ENCODE measurements around the gene FOS. TPM values are rescaled to one million over a fixed set of nuclear protein-coding genes. Genes with fewer than 3 reads are reported as not detected.

The FOS gene
- total RNA-seq, 2 experiments from 2014 or later, result 49.7 to 53.5 TPM

DNA sequence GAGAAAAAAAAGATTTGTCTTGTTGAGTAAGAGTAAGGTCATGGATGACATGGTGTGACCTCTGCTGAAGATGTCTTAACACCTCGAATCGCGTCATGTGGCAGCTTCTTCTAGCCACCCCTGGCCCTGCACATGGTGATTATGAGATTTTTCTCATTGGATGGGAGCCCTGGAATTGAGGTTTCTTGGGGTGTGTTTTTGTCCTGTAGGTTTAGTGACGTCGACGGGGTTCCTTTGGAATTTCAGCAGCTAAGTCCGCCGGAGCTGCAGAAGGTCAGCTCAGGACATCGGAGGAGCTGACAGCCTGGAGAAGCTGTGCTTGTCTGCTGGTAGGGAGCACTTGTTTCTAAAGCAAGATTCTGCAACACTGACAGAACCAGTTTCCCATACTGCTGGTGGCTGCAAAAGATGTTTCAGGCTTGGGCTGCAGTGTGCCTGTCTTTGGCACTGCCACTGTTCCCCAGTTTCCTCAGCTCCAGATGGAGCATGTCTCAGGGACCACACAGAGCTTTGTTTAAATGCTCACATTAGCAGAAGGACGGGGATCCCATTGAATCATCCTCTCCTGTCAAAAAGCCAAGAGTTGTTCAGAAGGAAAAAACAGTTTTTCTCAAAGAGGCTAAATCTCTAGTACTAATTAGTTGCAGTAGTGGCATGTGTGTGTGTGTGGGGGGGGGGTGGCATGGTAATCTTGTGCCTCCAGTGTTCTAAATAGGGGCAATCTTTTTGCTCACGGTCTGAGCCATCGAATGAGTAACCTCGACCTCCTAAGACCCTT, 5.2 kb upstream of the FOS start:
- Mint-ChIP-seq H3K4me1 (peaks cover 28% of the 10 kb centered on the region), H3K9me3 (no peaks in the 10 kb centered on the region)
- POLR2A ChIA-PET, result interaction anchor here (1.4 kb wide), 1 partner anchor 14 kb away, joined by 8 read pairs; no protein-coding TSS in a partner anchor

DNA sequence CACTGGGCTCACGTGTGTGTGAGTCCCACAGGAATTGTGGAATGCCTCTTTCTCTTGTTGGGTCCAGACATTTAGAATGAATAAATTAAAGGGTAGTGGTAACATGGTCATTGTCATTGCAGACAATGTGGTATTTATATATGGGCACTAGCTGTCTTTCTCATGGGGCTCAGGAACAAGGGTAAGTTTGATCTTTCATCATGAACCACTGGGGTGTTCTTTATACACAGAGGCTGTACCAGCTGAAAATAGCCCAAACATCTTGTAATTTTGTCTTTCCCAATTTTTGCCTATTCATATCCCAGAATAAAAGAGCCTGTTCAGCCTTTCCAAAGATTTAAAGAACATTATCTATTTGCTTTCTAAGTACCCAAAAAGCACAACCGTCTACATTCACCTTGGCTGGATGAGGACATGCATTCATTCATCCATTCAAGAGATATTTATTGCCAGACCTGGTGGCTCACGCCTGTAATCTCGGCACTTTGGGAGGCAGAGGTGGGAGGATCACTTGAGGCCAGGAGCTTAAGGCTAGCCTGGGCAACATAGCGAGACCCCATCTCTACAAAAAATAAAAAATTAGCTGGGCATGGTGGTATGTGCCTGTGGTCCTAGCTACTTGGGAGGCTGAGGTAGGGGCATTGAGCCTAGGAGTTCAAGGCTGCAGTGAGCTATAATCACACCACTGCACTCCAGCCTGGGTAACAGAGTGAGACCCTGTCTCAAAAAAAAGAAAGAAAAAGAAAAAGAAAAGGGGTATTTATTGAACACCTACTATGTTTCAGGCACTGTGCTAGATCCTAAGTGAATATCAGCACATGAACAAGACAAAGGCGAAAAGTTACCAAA, 4.4 kb upstream of the FOS start:
- ChIA-PET CTCF (interaction anchor here (1.4 kb wide), 1 partner anchor 96 kb away, joined by 3 read pairs; no protein-coding TSS in a partner anchor), POLR2A (interaction anchor here (0.6 to 1.4 kb wide), 2 partner anchors 15 to 148 kb away, joined by 3 to 8 read pairs; no protein-coding TSS in a partner anchor)
- DNase-seq, result no peak
- Mint-ChIP-seq H3K9me3 (no peaks in the 10 kb centered on the region), H3K36me3 (ENCODE audit: low read depth) (no peaks in the 10 kb centered on the region), H3K27me3 (peaks cover 63% of the 10 kb centered on the region), H3K4me3 (no peak overlapping the region), H3K4me1 (peaks cover 33% of the 10 kb centered on the region), H3K27ac (no peak overlapping the region)

More for the DNA sequence above, 5.2 kb upstream of the FOS start:
- CTCF ChIA-PET, result no interaction called here
- Mint-ChIP-seq H3K36me3 (ENCODE audit: low read depth) (no peaks in the 10 kb centered on the region), H3K27ac (no peak overlapping the region), H3K27me3 (peaks cover 69% of the 10 kb centered on the region), H3K4me3 (no peak overlapping the region)
- no peak for DNase-seq

DNA sequence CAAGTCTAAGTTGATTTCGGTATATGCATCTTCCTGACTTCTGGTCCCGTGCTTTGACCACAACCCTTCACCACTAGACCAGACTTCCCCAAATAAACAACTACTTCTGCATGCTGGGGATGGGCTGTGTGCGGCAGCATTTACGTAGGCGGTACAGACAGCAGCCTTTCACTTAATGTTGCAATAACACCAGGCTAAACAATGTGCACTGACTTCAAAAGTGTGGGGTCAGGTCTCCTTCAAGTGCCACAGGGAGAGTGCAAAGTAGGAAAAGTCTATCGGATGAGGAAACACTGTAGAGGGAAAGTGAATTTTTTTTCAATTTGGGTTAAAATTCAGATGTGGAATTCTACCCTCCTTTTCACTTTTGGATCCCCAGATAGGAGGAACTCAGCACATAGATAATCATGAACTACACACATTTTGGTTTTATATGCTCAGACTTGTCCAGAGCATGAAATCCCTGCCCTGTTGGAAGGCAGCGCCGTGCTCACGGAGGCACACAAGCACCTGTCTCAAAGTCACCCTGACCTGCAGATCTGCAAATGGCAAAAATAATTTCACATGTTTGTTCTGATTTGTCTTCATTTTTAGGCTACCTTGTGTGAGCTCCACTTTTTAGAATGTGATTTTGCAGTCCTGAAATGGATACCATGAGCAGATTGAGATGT, 3.6 kb upstream of the FOS start:
- ChIA-PET POLR2A (interaction anchor here (1.6 kb wide), 1 partner anchor 16 kb away, joined by 4 read pairs; no protein-coding TSS in a partner anchor), CTCF (interaction anchor here (1.4 to 3.0 kb wide), 3 partner anchors 20 to 97 kb away, joined by 3 to 16 read pairs (median 5); no protein-coding TSS in a partner anchor)
- peaks cover 40% of the 10 kb centered on the region for H3K4me1 Mint-ChIP-seq
- peaks cover 68% of the 10 kb centered on the region for H3K27me3 Mint-ChIP-seq
- H3K27ac Mint-ChIP-seq, result no peak overlapping the region
- H3K9me3 Mint-ChIP-seq, result no peaks in the 10 kb centered on the region
- DNase-seq, result peak; percentile 45
- H3K36me3 Mint-ChIP-seq (ENCODE audit: low read depth), result no peaks in the 10 kb centered on the region
- no peak overlapping the region for H3K4me3 Mint-ChIP-seq

DNA sequence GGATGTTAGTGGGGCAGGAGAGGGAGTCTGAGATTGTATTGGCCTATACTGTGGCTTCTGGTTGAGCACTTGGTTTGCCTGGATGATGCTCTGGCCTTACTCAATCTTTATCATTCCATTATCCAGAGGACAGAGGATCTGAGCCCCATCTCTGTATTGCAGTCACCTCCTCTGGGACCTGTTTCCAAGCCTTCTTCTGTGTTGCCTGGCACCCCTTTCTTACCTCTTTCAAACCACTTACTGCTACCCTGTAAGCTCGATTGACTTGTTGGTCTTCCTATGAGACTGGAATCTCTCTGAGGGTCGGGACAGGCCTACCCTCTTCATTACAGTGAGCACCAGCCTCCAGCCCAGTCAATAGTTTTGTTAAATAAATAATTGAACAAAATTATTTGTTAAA, 3.0 kb upstream of the FOS start:
- CTCF ChIA-PET, result interaction anchor here (1.4 to 3.0 kb wide), 3 partner anchors 19 to 98 kb away, joined by 3 to 16 read pairs (median 5); no protein-coding TSS in a partner anchor
- POLR2A ChIA-PET, result interaction anchor here (1.6 kb wide), 1 partner anchor 17 kb away, joined by 4 read pairs; no protein-coding TSS in a partner anchor
- Mint-ChIP-seq H3K27me3 (peaks cover 72% of the 10 kb centered on the region), H3K9me3 (no peaks in the 10 kb centered on the region), H3K4me3 (no peak overlapping the region), H3K27ac (no peak overlapping the region), H3K4me1 (peaks cover 45% of the 10 kb centered on the region), H3K36me3 (ENCODE audit: low read depth) (peaks cover 4% of the 10 kb centered on the region)
- no peak for DNase-seq

DNA sequence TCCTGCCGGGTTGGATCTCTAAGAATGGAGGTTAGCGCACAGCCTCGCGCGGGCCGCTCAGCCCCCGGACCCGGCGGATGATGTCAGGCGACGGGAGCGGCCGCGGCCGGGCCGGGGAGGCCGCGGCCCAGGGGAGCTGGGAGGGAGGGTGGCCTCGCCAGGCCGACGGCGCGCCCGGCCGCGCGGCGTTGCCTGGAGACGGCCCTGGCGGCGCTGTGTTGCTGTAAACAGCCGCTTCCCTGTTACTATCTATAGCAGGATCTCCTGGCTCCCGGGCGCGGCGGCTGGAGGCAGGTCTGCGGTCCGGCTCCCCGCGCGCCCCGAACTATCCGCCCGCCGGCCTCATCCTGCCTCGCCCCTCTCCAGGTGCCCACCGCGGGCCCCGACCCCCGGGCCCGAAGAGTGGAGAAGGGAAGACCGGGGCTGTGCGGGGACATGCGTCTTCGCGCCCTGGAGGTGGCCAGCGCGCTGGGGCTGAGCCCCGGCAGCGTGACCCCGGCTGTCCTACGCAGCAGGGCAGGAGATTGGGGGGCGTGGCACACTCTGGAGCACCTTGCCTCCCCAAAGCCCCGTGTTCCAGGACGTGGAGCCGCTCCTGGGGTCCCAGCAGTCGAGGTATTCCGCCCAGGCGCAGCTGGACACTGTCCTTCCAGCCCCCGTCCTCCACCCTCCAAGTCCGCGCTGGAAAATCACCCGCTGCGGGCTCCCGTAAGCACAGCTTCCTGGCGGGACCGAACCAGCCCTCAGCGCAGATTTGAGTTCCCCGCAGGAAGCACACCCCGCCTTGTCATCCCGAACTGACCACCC, 1.4 kb upstream of the FOS start:
- DNase-seq, result peak; percentile 77
- H3K4me3 Mint-ChIP-seq, result peak overlapping the region; percentile 74
- peak overlapping the region; percentile 36 for H3K27ac Mint-ChIP-seq
- ChIA-PET CTCF (interaction anchor here (2.0 to 3.0 kb wide), 2 partner anchors 18 to 28 kb away, joined by 5 to 16 read pairs; no protein-coding TSS in a partner anchor), POLR2A (interaction anchor here (0.9 to 1.6 kb wide), 4 partner anchors 10 to 26 kb away, joined by 3 to 6 read pairs (median 4); no protein-coding TSS in a partner anchor)
- H3K4me1 Mint-ChIP-seq, result peaks cover 49% of the 10 kb centered on the region
- peaks cover 13% of the 10 kb centered on the region for H3K36me3 Mint-ChIP-seq (ENCODE audit: low read depth)
- peaks cover 79% of the 10 kb centered on the region for H3K27me3 Mint-ChIP-seq
- H3K9me3 Mint-ChIP-seq, result no peaks in the 10 kb centered on the region

DNA sequence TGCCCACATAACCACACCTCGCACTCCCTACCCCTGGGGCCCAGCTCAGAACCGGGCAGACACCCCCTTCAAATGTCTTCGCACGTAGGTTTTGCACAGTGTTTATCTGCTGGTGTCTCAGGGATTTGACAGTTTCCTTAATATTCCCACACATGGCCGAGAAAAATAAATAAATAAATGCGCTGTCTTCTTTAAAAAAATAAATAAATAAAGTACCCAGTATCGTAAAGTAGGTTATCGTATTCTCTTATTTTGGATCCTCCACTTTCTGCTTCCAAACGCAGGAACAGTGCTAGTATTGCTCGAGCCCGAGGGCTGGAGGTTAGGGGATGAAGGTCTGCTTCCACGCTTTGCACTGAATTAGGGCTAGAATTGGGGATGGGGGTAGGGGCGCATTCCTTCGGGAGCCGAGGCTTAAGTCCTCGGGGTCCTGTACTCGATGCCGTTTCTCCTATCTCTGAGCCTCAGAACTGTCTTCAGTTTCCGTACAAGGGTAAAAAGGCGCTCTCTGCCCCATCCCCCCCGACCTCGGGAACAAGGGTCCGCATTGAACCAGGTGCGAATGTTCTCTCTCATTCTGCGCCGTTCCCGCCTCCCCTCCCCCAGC, 710 bp upstream of the FOS start:
- Mint-ChIP-seq H3K27ac (peak overlapping the region; percentile 36), H3K36me3 (ENCODE audit: low read depth) (peaks cover 13% of the 10 kb centered on the region), H3K4me3 (peak overlapping the region; percentile 74), H3K27me3 (peaks cover 75% of the 10 kb centered on the region), H3K9me3 (no peaks in the 10 kb centered on the region), H3K4me1 (peaks cover 49% of the 10 kb centered on the region)
- ChIA-PET CTCF (interaction anchor here (3.0 kb wide), 1 partner anchor 17 kb away, joined by 16 read pairs; no protein-coding TSS in a partner anchor), POLR2A (interaction anchor here (0.6 to 1.6 kb wide), 3 partner anchors 19 to 232 kb away, joined by 3 to 6 read pairs (median 5); no protein-coding TSS in a partner anchor)
- DNase-seq, result no peak

DNA sequence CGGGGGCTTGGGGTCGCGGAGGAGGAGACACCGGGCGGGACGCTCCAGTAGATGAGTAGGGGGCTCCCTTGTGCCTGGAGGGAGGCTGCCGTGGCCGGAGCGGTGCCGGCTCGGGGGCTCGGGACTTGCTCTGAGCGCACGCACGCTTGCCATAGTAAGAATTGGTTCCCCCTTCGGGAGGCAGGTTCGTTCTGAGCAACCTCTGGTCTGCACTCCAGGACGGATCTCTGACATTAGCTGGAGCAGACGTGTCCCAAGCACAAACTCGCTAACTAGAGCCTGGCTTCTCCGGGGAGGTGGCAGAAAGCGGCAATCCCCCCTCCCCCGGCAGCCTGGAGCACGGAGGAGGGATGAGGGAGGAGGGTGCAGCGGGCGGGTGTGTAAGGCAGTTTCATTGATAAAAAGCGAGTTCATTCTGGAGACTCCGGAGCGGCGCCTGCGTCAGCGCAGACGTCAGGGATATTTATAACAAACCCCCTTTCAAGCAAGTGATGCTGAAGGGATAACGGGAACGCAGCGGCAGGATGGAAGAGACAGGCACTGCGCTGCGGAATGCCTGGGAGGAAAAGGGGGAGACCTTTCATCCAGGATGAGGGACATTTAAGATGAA, 630 bp downstream of the FOS start:
- CTCF ChIA-PET, result no interaction called here
- Mint-ChIP-seq H3K27me3 (peaks cover 63% of the 10 kb centered on the region), H3K27ac (peak overlapping the region; percentile 88), H3K4me3 (peak overlapping the region; percentile 74), H3K4me1 (peaks cover 48% of the 10 kb centered on the region), H3K36me3 (ENCODE audit: low read depth) (peaks cover 13% of the 10 kb centered on the region), H3K9me3 (no peaks in the 10 kb centered on the region)
- DNase-seq, result peak; percentile 61
- POLR2A ChIA-PET, result no interaction called here

DNA sequence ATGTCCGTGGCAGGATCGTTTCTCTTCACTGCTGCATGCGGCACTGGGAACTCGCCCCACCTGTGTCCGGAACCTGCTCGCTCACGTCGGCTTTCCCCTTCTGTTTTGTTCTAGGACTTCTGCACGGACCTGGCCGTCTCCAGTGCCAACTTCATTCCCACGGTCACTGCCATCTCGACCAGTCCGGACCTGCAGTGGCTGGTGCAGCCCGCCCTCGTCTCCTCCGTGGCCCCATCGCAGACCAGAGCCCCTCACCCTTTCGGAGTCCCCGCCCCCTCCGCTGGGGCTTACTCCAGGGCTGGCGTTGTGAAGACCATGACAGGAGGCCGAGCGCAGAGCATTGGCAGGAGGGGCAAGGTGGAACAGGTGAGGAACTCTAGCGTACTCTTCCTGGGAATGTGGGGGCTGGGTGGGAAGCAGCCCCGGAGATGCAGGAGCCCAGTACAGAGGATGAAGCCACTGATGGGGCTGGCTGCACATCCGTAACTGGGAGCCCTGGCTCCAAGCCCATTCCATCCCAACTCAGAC, 1.2 kb downstream of the FOS start:
- peaks cover 57% of the 10 kb centered on the region for H3K27me3 Mint-ChIP-seq
- H3K36me3 Mint-ChIP-seq (ENCODE audit: low read depth), result peaks cover 13% of the 10 kb centered on the region
- DNase-seq, result peak; percentile 38
- no peak overlapping the region for H3K27ac Mint-ChIP-seq
- ChIA-PET CTCF (no interaction called here), POLR2A (interaction anchor here (1.0 to 2.2 kb wide), 2 partner anchors 10 to 50 kb away, joined by 3 to 5 read pairs; no protein-coding TSS in a partner anchor)
- peaks cover 43% of the 10 kb centered on the region for H3K4me1 Mint-ChIP-seq
- no peaks in the 10 kb centered on the region for H3K9me3 Mint-ChIP-seq
- H3K4me3 Mint-ChIP-seq, result peak overlapping the region; percentile 74

DNA sequence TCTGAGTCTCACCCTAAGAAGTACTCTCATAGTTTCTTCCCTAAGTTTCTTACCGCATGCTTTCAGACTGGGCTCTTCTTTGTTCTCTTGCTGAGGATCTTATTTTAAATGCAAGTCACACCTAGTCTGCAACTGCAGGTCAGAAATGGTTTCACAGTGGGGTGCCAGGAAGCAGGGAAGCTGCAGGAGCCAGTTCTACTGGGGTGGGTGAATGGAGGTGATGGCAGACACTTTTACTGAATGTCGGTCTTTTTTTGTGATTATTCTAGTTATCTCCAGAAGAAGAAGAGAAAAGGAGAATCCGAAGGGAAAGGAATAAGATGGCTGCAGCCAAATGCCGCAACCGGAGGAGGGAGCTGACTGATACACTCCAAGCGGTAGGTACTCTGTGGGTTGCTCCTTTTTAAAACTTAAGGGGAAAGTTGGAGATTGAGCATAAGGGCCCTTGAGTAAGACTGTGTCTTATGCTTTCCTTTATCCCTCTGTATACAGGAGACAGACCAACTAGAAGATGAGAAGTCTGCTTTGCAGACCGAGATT, 1.7 kb downstream of the FOS start:
- POLR2A ChIA-PET, result interaction anchor here (1.0 to 2.2 kb wide), 3 partner anchors 9 to 153 kb away, joined by 3 to 5 read pairs (median 3); partner anchors contain the start of gene NEK9

DNA sequence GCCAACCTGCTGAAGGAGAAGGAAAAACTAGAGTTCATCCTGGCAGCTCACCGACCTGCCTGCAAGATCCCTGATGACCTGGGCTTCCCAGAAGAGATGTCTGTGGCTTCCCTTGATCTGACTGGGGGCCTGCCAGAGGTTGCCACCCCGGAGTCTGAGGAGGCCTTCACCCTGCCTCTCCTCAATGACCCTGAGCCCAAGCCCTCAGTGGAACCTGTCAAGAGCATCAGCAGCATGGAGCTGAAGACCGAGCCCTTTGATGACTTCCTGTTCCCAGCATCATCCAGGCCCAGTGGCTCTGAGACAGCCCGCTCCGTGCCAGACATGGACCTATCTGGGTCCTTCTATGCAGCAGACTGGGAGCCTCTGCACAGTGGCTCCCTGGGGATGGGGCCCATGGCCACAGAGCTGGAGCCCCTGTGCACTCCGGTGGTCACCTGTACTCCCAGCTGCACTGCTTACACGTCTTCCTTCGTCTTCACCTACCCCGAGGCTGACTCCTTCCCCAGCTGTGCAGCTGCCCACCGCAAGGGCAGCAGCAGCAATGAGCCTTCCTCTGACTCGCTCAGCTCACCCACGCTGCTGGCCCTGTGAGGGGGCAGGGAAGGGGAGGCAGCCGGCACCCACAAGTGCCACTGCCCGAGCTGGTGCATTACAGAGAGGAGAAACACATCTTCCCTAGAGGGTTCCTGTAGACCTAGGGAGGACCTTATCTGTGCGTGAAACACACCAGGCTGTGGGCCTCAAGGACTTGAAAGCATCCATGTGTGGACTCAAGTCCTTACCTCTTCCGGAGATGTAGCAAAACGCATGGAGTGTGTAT, 2.4 kb downstream of the FOS start:
- ChIA-PET POLR2A (interaction anchor here (1.0 to 2.2 kb wide), 4 partner anchors 8 to 154 kb away, joined by 3 to 5 read pairs (median 3); partner anchors contain the start of gene NEK9), CTCF (interaction anchor here (0.5 to 1.0 kb wide), 2 partner anchors 142 to 372 kb away, joined by 4 read pairs; no protein-coding TSS in a partner anchor)
- peaks cover 13% of the 10 kb centered on the region for H3K36me3 Mint-ChIP-seq (ENCODE audit: low read depth)
- H3K27ac Mint-ChIP-seq, result no peak overlapping the region
- peaks cover 35% of the 10 kb centered on the region for H3K4me1 Mint-ChIP-seq
- peak overlapping the region; percentile 23 for H3K4me3 Mint-ChIP-seq
- peaks cover 53% of the 10 kb centered on the region for H3K27me3 Mint-ChIP-seq
- DNase-seq, result peak; percentile 37
- H3K9me3 Mint-ChIP-seq, result no peaks in the 10 kb centered on the region

More for the DNA sequence above, 1.7 kb downstream of the FOS start:
- DNase-seq, result no peak
- H3K36me3 Mint-ChIP-seq (ENCODE audit: low read depth), result peaks cover 13% of the 10 kb centered on the region
- peaks cover 55% of the 10 kb centered on the region for H3K27me3 Mint-ChIP-seq
- CTCF ChIA-PET, result no interaction called here
- no peaks in the 10 kb centered on the region for H3K9me3 Mint-ChIP-seq
- no peak overlapping the region for H3K27ac Mint-ChIP-seq
- H3K4me1 Mint-ChIP-seq, result peaks cover 38% of the 10 kb centered on the region
- H3K4me3 Mint-ChIP-seq, result peak overlapping the region; percentile 27

Measured in activated CD4-positive, alpha-beta memory T cell treated with anti-CD3 and anti-CD28 coated beads, Interleukin-2, amount 10 ng/mL, durations not matched to agents 7 days and 5 days (primary cell).